Measurements from ENCODE around the gene COL18A1.

COL18A1 gene

GRCh38 chr21:45415188-45415942, 10.4 kb downstream of the COL18A1 start:
- DNase-seq: no peak

- DNase-seq: no peak
Observed at GRCh38 chr21:45415943-45416611, 11.1 kb downstream of the COL18A1 start.

- DNase-seq: no peak
Observed at GRCh38 chr21:45416620-45417019, 11.7 kb downstream of the COL18A1 start.

DNA sequence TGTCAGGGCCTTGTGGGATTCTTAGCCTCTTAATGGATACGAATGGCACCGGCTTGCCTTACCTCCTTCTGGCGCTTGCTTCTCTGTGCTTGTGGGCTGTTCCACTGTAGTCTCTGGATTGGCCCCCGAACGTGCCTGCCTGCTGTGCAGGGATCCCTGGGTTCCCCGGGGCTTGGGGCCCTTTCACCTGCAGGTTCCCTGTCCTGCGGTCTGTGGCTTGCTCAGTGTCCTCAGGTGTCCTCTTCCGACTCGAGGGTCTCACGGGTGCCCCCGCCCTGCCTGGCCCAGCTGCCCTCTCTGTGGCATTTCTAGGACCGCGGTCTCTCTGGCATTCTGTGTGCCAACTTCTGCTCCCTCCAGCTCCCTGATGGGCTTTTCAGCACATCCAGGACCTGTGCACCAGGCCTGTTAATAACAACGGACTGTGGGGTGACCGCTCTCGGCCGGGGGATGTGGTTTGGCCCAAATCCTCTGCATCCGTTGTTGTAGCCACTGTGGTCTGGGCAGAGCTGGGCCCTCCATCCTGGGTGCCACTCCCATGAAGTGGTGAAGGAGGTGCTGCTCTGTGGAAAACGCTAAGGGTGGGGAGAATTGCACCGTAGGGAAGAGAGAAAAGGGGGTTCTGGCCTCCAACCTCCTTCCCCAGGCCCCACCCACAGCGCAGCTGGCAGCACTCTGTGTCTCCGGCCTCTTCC, 12.4 kb downstream of the COL18A1 start:
- DNase-seq: no peak

- no peak for DNase-seq
Observed at GRCh38 chr21:45417951-45418300, 13.0 kb downstream of the COL18A1 start.

DNA sequence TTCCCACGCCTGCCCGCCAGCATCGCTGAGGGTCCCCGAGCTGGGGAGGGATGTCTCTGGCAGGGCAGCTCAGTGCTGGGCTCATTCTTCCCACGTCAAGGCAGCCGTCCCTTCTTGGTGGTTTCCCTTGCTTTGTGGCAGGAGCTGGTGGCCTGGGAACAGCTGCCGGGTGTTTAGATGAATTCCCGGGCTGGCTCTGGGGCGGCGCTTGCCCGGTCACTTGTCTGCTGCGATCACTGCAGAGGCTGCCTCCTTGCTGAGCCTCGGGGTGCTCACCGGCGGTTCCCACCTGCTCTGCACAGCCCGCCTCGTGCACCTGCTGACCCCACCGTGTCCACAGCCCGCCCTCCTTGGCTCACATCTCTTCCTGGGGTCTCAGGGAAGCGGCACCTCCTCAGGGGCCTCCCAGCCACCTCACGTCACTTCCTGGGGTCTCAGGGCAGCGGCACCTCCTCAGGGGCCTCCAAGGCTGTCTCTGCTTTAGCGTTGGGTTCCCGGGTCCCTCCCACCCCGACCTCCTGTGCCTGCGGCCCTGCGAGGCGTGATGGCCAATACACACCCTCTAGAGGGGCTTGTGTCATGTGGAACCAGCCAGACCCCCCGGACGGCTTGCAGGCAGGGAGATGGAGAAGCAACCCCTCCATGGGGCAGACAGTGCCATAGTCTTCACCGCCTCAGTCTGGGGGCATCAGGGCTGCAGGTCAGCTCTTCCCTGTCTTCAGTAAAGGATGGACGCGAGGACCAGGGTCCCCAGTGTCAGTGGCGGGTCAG, 13.5 kb downstream of the COL18A1 start:
- DNase-seq: no peak

- no peak for DNase-seq
Observed at GRCh38 chr21:45419162-45419561, 14.2 kb downstream of the COL18A1 start.

DNA sequence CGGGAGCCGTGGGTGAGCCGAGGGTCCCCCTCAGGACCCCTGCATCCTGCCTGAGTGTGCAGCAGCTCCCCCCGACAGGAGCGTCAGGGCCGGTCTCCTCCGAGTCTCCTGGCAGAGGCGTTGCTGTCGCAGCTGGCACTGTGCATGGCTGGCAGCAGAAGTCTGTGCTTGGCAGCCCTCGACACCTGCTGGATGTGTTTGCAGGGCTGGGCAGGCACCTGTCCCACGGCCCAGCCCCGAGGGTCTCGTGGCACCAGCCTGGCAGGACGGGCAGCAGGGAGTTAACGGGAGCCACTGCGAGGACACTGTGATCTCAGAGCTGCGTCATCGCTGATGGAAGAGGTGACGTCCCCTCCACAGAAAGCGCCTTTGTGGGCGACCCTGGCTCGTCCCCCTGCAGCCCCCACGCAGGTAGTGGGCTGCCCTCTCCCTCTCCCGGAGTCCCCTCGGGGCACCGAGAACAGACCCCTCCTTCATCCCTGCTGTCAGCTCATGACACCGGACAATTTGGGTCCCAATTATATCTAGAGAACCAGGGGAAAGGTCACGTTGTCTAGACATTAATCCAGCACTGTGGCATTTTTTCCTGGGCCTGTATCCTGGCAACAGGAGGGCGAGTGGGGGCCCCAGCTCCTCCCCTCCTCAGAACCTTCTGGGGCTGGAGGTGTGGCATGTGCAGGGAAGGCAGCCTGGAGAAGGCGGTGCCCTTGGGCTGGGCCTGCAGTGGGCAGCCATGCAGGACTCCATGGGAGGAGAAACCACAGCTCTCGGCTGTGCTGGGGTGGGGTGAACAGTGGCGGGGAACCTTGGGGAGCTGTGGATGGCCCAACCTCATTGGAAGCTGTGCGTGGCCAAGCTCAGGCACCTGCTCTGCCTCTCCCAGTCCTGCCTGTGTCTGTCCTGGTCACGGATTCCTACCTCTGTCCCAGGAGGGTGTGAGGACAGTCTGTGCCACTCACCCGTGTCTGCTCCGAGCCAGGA, 15.4 kb downstream of the COL18A1 start:
- DNase-seq: no peak

- no peak for DNase-seq
Observed at GRCh38 chr21:45421071-45421845, 16.3 kb downstream of the COL18A1 start.

DNA sequence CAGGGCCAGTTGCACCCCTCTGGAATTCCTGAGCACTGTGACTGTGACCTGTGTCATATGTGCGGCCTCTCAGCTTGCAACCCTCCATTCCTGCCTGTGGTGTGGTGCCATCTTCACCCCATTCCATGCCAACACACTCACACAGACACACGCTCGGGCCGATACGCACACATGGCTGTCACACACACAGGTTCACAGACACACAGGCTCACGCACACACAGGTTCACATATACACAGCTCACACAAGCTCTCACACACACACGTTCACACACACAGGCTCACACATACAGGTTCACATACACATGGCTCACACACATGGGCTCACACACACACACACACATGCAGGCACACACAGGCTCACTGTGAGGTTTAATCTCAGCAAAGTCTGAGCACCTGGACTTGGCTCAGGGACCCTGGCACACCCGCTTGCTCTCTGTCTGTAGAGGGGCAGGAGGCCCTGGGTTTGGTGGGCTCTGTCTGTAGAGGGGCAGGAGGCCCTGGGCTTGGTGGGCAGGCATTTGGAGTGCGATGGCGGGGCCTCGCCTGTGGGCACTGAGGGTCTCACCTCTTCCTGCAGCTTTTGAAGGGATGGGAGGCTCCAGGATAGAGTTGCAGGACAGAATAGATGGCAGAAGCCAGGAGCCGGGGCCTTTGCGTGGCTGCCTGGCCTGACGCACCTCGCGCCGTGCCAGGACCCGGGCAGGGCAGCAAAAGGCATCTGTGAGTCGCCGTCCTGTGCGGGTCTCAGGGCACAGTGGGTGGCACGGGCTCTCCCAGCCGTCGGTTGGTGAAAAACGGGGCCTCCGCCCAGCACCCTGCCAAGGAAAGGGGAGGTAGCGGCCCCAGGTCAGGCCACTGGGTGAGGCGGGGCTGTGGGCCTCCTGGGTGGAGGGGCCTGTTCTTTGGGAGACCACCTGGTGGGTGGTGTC, 17.1 kb downstream of the COL18A1 start:
- DNase-seq: no peak

GRCh38 chr21:45423201-45423955, 18.4 kb downstream of the COL18A1 start:
- DNase-seq: no peak

DNA sequence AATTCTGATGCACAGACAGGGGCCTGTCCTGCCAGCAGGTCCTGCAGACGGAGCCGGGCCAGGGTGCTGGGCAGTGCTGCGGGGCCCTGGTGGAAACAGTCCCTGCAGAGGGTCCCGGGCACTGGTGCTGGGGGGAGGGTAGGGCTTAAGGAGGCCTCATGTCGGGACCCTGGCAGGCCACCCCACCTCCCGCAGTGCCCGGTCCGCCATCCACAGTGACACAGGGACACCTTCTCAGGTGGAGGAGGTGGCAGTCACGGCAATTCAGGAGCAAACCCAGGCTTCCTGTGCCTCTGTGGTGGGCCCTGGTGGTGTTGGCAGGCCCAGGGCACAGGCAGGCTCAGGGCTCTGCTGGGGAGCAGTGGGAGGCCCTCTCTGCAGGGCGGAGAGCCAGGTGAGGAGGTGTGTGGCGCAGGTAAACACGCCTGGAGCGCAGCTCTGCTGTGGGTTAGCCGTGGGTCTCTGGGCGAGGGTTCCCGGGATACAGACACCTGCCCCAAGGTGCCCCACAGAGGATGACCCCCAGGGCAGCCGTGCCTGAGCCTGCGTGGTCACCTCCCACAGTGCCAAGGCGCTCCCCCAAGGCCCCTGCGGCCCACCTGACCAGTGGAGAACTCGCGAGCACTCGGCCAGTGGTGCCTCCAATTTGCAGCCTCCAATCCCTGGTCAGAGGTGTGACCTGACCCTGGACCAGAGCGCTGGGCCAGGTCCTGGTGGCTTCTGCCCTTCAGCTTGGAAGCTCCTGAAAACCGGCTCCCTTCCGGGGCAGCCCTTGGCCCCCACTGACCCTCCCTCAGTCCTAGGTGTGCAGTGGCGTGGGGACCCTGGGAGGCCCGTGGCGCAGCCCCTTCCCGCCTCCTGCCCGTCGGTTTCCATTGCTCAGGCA, 19.2 kb downstream of the COL18A1 start:
- no peak for DNase-seq

GRCh38 chr21:45424854-45425795, 20.2 kb downstream of the COL18A1 start:
- no peak for DNase-seq

- DNase-seq: no peak
Observed at GRCh38 chr21:45427331-45428271, 22.6 kb downstream of the COL18A1 start.

DNA sequence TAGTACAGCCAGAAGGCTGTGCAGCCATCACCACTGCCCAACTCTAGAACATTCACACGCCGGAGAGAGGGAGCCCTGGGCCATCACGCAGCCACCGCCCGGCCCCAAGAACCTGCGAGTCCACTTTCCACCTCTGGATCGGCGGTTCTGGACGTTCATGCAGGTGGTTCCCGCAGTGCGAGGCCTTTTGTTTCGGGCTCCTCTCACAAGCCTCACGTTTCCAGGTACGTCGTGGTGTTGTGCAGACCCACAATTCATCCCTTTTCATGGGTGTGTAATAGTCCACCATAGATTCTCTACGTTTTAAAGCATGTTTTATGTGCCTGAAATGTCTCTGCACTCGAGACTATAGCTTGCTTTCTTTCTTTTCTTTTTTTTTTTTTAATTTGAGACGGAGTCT, 23.6 kb downstream of the COL18A1 start:
- no peak for DNase-seq
